ENCODE results near the gene BLOC1S1. TPM values are rescaled to one million over a fixed set of nuclear protein-coding genes. Genes with fewer than 3 reads are reported as not detected.

BLOC1S1 gene
- total and polyA plus RNA-seq, 9 of the 15 experiments (the other 6 are each of a cell fraction or from before 2014, with no cell fraction given), result 75.2 to 161 (median 98.8) TPM

DNA sequence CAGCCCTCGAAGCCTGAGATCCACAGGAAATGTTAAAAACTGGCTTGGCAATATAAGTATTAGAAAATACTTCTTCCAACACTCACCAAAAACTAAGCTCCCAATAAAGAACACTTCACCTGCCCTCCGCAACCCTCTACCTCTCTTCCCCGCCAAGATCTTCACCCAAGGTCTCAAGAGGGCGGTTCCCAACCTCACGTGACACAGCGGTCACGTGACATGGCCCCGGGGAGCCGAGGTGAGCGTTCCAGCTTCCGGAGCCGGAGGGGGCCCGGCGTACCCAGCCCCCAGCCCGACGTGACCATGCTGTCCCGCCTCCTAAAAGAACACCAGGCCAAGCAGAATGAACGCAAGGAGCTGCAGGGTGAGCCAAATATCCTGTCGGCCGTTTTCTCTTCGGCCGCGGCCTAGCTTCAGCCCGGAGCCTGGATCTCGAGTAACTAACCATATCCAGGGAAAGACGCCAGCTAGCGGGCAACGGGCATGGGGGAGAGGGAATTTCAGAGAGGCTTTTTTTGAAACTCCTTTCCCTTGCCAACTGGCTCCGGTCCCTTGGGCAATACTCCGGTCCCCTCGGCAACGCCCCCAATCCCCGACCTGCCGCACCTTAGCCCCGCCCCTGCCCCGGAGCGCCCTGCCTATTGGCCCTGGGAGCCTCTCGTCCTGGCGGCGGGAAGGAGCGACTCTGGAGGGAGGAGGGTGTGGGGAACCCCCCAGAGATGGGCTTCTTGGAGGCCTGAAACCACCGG lies at the start of gene BLOC1S1 (continued):
- TF ChIP-seq, protein P1, sequence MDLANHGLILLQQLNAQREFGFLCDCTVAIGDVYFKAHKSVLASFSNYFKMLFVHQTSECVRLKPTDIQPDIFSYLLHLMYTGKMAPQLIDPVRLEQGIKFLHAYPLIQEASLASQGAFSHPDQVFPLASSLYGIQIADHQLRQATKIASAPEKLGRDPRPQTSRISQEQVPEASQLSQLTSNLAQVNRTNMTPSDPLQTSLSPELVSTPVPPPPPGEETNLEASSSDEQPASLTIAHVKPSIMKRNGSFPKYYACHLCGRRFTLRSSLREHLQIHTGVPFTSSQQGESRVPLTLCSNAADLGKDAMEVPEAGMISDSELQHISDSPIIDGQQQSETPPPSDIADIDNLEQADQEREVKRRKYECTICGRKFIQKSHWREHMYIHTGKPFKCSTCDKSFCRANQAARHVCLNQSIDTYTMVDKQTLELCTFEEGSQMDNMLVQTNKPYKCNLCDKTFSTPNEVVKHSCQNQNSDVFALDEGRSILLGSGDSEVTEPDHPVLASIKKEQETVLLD (IDR thresholded peaks at IDR 0.05), result peak; percentile 44; the same call in 1 of the 2 replicates
- no peak for TF ChIP-seq ZNF644 (tag; IDR thresholded peaks at IDR 0.05; ENCODE audit: low read depth)
- no peak for TF ChIP-seq HOXB6 (CRISPR knock-in tag; IDR thresholded peaks at IDR 0.05; ENCODE audit: borderline replicate concordance)
- TF ChIP-seq FOXP1 (CRISPR knock-in tag; IDR thresholded peaks at IDR 0.05), result peak; percentile 49; the same call in 1 of the 2 replicates
- no peak for TF ChIP-seq ILK (tag; IDR thresholded peaks at IDR 0.05; ENCODE audit: borderline replicate concordance, low read depth)
- TF ChIP-seq PPARD (CRISPR knock-in tag; IDR thresholded peaks at IDR 0.05), result no peak
- peak; percentile 77; the same call in 1 of the 2 replicates for TF ChIP-seq GATAD2A (IDR thresholded peaks at IDR 0.05)
- no peak for TF ChIP-seq ETS2 (tag; IDR thresholded peaks at IDR 0.05; ENCODE audit: borderline replicate concordance, poor library complexity, severe bottlenecking)
- TF ChIP-seq, protein P2, sequence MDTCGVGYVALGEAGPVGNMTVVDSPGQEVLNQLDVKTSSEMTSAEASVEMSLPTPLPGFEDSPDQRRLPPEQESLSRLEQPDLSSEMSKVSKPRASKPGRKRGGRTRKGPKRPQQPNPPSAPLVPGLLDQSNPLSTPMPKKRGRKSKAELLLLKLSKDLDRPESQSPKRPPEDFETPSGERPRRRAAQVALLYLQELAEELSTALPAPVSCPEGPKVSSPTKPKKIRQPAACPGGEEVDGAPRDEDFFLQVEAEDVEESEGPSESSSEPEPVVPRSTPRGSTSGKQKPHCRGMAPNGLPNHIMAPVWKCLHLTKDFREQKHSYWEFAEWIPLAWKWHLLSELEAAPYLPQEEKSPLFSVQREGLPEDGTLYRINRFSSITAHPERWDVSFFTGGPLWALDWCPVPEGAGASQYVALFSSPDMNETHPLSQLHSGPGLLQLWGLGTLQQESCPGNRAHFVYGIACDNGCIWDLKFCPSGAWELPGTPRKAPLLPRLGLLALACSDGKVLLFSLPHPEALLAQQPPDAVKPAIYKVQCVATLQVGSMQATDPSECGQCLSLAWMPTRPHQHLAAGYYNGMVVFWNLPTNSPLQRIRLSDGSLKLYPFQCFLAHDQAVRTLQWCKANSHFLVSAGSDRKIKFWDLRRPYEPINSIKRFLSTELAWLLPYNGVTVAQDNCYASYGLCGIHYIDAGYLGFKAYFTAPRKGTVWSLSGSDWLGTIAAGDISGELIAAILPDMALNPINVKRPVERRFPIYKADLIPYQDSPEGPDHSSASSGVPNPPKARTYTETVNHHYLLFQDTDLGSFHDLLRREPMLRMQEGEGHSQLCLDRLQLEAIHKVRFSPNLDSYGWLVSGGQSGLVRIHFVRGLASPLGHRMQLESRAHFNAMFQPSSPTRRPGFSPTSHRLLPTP (IDR thresholded peaks at IDR 0.05; ENCODE audit: borderline replicate concordance, extremely low read depth, insufficient read length), result no peak
- no peak for TF ChIP-seq ZNF146 (CRISPR knock-in tag; IDR thresholded peaks at IDR 0.05; ENCODE audit: unreplicated experiment)
- peak; percentile 57; the same call in 1 of the 2 replicates for TF ChIP-seq ZBTB1 (CRISPR knock-in tag; IDR thresholded peaks at IDR 0.05; ENCODE audit: borderline replicate concordance, low read depth)
- peak; percentile 100 for TF ChIP-seq TOE1 (IDR thresholded peaks at IDR 0.05; ENCODE audit: borderline replicate concordance)
- TF ChIP-seq TOE1 (CRISPR knock-in tag; IDR thresholded peaks at IDR 0.05; ENCODE audit: borderline replicate concordance, low read depth), result no peak
- TF ChIP-seq, protein P3, sequence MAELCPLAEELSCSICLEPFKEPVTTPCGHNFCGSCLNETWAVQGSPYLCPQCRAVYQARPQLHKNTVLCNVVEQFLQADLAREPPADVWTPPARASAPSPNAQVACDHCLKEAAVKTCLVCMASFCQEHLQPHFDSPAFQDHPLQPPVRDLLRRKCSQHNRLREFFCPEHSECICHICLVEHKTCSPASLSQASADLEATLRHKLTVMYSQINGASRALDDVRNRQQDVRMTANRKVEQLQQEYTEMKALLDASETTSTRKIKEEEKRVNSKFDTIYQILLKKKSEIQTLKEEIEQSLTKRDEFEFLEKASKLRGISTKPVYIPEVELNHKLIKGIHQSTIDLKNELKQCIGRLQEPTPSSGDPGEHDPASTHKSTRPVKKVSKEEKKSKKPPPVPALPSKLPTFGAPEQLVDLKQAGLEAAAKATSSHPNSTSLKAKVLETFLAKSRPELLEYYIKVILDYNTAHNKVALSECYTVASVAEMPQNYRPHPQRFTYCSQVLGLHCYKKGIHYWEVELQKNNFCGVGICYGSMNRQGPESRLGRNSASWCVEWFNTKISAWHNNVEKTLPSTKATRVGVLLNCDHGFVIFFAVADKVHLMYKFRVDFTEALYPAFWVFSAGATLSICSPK (IDR thresholded peaks at IDR 0.05; ENCODE audit: borderline replicate concordance), result no peak
- TF ChIP-seq ARID2 (IDR thresholded peaks at IDR 0.05), result no peak
- no peak for TF ChIP-seq CHD2 (IDR thresholded peaks at IDR 0.05; ENCODE audit: low read depth, low read length)
- peak; percentile 37; the same call in 1 of the 2 replicates for TF ChIP-seq ZNF764 (CRISPR knock-in tag; IDR thresholded peaks at IDR 0.05; ENCODE audit: low read depth)
- peak; percentile 95 for TF ChIP-seq KAT8 (IDR thresholded peaks at IDR 0.05; ENCODE audit: low read depth)
- TF ChIP-seq ZNF766 (CRISPR knock-in tag; conservative IDR thresholded peaks at IDR 0.05), result peak; percentile 71; the same call in 1 of the 2 replicates
- TF ChIP-seq, protein P4, sequence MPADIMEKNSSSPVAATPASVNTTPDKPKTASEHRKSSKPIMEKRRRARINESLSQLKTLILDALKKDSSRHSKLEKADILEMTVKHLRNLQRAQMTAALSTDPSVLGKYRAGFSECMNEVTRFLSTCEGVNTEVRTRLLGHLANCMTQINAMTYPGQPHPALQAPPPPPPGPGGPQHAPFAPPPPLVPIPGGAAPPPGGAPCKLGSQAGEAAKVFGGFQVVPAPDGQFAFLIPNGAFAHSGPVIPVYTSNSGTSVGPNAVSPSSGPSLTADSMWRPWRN (IDR thresholded peaks at IDR 0.05; ENCODE audit: low read depth), result peak; percentile 15; the same call in 1 of the 2 replicates
